Activated CD4-positive, alpha-beta T cell treated with anti-CD3 and anti-CD28 coated beads for 48 hours (primary cell): ENCODE results near the gene MAD1L1.
"Not testable (repeated sequence)": the region's sequence is repeated elsewhere in the genome, so short reads cannot be mapped to it uniquely, and the experiment has no call there.

Experiments
- DNase-seq: peaks from one replicate; pipeline ENCODE4 v3.0.0-alpha.2; 2020

MAD1L1 gene

DNA sequence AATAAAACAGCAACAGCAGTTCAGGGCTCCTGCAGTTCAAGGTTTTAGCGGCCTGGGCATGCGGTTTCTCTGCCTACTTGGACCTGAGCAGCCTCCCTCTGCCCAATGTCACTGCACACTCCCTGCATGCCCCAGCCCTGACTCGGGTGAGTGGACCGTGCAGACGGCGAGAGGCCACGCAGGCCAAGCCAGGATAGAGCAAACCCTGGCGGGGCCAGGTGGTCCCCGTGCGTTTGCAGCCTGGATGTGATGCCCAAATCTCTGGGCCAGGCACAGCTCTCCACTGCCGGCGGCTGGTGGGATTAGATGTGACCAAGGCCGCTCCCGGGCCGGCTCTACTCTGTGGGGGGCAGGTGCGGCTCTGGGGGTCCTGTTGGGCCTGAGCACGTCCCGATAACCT is 392.0 kb downstream of the MAD1L1 start:
- not testable (repeated sequence) for DNase-seq

DNA sequence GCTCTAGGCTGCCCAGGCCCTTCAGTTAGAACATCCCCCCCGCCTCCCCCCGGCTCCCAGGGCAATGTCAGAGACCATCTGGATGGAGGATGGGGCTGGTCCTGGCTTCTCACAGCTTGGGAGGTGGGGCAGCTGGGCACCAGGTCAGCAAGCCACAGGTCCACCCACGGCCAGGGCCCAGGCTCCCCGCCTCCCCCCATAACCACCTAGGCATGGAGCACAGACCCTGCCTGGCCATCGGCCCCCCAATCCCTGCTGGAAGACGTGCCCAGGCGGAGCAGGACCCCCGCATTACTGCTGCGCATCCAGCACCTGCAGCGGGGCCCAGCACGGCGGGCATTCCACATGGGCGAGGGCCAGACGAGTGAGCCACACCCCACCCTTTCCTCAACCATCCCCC is 393.0 kb downstream of the MAD1L1 start:
- DNase-seq = no peak

DNA sequence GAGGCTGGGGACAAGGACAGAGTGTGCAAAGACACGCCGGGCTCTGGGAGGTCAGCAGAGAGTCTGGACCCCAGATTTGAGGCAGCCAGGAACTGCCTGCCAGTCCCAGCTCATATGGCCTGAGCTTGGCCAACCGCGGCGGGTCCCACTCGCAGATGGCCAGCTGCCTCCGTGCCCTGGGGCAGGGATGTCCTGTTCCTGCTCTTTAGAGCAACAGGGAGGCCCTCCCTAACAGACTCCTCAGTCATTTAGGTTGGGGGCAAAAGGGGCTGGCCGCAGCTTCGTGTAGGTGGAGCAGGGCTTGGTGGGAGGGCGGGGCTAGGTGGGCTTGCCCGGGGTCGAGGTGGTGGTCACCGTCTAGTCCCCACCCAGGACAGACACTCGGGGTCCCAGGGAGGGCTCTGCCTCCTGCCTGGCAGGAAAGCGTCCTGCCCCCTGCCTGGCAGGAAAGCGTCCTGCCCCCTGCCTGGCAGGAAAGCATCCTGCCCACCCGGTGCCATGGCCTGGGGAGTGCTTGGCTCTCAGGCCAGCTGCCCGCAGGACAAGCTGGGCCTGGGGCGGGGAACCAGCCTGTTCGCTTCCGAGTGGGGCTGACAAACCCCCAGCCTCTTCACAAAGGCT is 393.7 kb downstream of the MAD1L1 start:
- not testable (repeated sequence) for DNase-seq

DNA sequence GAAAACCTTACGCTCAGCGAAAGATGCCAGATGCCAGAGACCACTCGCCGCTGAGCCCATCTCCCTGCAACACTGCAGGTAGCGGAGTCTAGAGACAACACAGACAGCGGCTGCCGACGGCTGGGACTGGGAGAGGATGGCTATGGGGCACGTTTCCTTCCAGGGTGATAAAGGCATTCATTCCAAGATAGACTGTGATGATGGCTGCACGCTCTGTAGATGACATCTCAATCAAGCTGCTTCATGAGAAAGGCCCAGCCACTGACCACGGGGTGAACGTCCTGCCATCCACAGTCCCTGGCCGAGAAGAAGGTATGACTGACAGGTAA is 394.2 kb downstream of the MAD1L1 start:
- not testable (repeated sequence) for DNase-seq

DNA sequence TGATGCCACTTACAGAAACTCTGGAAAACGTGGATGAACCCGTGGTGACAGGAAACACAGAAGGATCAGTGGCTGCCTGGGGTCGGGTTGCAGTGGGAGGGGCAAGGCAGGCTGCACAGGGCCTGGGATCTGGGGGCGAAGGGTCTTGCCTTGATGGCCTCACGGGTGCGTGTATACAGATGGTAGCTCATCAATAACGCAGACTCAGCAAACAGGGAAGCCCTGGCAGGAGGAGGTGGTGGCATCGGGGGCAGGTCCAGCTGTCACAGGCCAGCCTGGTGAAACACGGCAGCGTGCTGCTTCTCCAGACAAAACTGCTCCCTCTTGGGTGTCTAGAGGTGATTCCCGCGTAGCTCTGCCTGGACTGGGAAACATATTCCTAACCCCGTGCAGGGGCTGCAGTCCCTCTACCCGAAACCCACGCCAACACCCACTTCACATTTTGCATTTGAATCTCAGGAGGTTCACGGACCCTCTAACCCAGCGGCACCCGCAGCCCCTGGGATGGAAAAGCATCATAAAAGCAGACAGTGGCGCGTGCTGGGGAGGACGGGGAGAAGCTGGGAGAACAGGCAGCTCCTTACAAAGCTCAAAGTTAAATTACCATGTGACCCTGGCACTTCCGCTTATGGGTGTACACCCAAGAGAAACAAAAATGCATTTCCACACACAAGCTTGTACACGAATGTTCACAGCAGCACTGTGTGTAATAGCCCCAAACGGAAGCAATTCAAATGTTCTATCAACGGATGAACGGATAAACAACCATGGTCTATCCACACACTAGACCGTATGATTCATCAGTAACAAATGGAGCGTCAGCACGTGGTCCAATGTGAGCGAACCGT is 394.8 kb downstream of the MAD1L1 start:
- not testable (repeated sequence) for DNase-seq

DNA sequence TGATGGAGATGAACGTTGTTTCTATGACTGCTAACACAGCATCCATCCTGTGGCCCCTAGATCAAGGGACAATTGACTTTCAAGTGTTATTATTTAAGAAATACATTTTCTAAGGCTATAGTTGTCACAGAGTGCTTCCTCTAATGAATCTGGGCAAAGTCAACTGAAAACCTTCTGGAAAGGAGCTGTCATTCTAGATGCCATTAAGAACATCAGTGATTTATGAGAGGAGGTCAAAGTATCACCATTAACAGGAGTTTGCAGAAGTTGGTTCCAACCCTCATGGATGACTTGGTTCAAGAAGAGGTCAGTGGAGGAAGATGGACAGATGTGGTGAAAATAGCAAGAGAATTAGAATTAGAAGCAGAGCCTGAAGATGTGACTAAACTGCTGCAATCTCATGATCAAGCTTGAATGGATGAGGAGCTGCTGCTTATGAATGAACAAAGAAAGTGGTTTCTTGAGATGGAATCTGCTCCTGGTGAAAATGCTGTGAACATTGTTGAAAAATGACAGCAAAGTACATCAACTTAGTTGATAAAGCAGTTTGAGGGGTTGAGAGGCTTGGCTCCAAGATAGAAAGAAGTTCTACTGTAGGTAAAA is 400.7 kb downstream of the MAD1L1 start:
- DNase-seq = not testable (repeated sequence)

DNA sequence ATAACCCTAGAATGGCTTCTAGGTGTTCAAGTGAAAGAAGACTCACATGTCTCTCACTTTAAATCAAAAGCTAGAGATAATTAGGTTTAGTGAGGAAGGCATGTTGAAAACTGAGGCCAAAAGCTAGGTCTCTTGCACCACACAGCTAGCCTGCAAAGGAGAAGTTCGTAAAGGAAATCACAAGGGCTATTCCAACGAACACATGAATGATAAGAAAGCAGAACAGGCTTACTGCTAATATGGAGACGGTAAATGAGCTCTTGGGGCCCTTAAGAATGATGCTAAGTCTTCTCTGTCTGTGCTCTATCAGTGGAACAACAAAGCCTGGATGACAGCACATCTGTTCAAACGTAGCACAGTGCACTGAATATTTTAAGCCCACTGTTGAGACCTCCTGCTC is 401.3 kb downstream of the MAD1L1 start:
- DNase-seq = not testable (repeated sequence)

DNA sequence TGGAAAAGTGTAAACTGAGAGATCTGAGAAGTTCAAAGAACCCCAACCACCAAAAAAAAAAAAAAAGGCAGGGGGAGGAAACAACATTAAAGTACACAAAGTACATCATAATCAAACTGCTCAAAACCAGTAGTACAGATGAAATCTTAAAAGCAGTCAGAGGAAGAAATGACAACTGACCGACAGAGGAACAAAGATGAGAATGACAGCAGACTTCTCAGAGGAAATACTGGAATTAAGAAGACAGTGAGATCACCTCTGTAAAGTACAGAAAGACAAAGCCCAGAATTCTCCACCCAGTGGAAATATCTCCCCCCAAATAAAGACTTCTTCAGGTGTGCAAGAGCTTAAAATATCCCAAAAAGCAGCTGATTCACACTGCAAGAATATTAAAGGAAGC is 403.1 kb downstream of the MAD1L1 start:
- not testable (repeated sequence) for DNase-seq

DNA sequence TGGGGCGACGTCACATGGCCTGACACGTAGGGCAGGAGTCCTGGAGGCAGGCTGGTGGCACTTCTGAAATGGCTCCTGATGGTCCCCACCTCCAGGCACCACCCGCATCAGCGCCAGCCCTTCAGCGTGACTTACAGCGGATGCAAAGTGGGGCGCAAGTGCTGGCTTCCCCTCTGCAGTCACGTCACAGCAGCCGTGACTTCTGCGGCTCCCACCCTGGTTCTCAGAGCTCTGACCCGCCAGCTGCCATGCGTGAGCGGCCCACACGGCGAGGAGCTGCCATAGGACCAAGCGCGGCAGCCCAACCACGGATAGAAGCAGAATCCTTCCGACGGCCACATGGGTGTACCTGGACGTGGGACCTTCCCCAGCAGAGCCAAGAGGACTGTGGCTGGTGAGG is 403.6 kb downstream of the MAD1L1 start:
- no peak for DNase-seq

DNA sequence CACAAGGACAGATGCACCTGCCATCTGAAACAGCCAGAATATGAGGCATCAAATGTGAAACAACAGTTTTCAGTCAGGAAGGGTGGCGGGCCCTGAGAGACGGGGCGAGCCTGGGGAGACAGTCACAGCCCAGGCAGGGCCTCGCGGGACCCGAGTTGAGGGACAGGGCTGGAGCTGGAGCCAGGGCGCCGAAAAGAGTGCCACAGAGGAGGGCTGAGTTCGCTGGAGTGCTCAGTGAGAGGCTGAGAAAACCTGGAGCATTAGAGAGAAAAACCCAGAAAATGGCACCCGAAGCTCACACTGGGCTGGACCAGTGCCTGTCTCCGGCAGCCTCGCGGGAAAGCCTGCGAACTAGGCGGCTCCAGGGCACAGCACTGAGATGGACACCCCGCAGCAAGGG is 404.6 kb downstream of the MAD1L1 start:
- DNase-seq = not testable (repeated sequence)

DNA sequence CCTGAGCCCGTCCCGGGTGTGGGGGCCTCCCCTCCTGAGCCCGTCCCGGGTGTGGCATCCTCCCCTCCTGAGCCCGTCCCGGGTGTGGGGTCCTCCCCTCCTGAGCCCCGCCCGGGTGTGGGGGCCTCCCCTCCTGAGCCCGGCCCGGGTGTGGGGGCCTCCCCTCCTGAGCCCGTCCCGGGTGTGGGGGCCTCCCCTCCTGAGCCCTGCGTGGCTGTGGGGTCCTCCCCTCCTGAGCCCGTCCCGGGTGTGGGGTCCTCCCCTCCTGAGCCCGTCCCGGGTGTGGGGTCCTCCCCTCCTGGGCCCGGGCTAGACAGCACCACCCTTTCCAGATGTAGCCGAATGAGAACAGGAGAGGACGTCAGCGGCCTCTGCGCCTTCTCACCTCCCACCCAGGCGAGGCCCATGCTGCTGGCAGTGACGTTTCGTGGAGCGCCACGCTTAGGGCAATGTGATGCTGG is 405.2 kb downstream of the MAD1L1 start:
- DNase-seq = not testable (repeated sequence)

DNA sequence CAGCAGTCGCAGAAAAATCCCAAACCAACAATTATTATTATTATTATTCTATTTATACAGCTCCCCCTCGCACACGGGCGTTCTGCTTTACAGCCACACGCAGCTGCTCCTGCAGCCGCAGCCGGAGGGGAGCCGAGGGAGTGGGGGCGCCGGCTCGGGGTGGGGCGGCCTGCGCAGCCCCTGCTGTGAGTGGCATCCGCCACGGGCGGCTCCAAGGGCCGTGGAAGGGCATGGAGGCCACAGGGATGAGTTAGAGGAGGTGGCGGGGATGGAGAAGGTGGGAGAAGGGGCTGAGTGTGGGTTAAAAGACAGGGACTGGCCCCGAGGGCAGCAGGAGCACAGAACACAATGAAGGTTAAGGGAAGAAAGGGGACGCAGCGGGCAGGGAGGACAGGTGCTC is 405.8 kb downstream of the MAD1L1 start:
- DNase-seq = not testable (repeated sequence)

DNA sequence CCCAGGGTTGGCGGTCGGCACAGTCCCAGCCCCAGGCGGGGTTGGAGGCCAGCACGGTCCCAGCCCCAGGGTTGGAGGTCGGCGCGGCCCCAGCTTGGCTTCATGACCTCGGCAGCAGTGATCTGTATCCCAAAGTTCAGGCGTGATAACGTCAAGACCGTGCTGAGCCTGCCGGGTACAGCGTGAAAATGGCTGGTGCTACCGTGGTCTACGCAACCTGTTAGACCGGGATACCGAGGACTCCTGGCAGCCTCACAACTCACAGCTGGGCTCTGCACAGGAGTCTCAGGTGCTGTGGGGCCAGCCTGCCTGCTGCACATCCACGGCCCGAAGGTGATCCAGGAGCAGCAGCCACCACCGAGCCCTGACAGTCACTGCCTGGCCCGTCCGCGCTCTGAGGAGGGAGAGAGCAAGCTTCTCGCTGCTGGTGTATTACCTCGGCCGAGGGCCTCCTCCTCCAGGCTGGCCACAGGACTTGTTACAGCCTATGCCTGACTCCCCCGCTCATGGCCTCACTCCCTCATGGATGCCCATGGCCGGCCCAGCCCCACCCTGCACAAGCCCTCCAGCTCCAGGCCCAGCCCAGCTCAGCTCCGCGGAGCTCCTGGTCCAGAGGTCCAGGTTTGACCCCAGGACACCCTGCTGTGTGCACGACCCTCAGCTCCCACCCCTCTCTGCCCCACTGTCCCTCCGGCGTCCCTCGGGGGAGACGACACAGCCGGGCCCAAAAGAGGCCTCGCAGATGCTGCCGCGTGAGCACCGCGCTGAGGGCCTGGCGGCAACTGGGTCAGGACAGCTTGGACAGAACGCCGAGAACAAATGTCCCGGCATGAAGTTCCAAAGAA is 406.6 kb downstream of the MAD1L1 start:
- no peak for DNase-seq

DNA sequence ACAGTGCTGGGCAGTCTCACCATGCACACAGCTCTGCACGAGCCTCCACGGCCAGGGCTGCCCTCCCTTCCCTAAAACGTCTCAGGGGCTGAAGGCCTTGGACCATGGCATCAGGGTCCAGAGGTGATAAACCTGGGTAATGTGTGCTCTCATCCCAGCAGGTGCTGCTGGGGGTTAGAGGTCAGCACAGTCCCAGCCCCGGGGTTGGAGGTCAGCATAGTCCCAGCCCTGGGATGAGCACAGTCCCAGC is 407.2 kb downstream of the MAD1L1 start:
- not testable (repeated sequence) for DNase-seq

DNA sequence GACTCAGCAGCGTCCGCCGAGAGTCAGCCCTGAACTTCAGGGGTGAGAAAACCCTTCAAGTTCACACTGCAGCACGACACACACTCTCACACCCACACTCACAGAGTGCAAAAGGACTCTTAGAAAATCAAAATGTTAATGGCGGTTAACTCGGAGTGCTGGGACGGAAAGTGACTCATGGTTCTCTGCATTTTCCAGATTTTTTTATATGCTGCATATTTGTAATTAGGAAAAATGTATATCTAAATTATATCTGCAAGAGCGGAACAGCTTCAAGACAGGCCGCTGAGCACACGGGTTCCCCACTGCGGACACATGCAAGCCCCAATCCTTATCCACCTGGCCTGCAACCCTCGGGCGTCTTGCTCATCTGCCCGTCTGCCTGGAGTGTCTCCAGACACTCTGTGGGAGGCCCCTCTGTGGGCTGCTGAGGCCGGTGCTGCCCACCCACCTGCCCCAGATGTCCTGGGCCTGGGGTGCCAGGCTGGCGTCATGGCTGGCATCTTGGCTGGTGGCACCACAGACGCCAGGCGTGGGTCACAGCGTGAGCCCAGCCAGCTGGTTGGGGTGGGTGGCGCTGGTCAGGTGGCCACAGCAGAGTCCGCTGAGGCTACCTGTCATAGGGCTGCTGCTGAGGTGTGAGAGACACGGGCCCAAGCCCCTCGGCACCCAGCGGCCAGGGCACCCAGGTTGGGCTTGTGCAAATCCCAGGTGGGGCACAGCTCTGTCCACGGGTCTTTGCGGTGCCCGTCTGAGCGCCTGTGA is 407.7 kb downstream of the MAD1L1 start:
- DNase-seq = not testable (repeated sequence)

DNA sequence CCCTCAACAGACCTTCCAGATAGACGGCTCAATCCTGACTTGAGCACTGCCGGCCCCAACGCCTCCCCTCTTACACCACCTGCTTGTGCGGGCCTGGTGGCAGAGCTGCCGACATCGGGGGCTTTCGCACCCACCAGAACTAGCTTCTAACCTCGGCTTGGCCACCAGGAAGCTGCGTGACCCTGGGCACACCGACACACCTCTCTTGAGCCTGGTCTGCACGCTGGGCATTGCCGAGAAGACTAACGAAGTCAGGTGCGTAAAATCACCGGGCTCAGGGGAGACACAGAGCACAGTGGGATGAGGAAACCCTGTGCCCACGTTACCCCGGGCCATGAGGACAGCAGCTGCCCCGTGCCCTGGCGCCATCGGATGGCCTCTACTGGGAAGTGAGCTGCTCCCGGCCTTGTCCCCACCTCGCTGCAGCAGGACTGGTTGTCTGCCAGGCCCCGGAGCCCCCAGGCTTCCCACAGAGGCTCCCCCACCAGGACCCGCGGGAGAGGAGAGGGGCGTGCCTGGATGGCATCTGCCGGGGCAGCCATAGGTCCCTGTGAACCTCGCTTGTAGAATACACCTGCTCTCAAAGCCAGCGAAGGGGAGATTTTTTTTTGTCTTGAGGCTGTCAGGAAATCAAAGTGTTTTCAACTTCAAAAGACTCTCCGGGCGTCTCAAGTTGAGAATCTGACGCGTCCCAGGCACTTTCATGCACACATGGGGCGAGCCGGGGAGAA is 408.4 kb downstream of the MAD1L1 start:
- peak; percentile 69 for DNase-seq

DNA sequence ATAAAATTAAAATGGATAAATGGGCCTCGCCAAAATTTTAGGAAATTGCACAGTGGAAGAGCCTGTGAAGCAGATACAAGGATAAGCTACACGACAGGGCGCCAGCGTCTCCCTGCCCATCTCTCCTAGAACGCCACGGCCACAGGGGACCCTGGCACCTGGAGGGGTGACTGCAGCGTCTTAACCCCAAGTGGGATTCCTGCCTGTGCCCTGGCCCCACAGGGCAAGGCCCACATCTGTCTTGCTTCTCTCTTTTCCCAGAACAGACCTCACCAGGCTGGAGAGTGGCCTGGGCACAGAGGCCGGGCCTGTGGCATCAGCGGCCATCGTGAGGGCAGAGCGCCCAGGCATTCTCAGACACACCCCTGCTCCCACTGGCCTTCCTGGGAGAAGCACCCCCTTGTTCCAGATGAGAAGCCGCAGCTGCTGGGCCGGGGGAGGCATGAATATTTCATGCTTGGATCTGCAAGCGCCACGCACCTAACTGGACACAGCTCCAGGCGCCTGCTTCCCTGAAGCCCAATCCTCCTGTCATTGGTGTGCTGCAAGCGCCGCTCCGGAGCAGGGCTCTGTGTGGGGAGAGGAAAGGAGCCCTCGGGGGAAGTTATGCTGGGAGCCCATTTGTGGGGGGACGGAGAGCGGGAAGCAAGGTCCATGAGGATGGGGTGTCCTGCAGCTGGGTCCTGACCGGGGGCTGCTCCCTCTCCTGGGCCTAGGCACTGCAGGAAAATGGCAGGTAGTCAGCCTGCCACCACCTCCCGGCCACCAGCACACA is 409.2 kb downstream of the MAD1L1 start:
- DNase-seq = no peak

DNA sequence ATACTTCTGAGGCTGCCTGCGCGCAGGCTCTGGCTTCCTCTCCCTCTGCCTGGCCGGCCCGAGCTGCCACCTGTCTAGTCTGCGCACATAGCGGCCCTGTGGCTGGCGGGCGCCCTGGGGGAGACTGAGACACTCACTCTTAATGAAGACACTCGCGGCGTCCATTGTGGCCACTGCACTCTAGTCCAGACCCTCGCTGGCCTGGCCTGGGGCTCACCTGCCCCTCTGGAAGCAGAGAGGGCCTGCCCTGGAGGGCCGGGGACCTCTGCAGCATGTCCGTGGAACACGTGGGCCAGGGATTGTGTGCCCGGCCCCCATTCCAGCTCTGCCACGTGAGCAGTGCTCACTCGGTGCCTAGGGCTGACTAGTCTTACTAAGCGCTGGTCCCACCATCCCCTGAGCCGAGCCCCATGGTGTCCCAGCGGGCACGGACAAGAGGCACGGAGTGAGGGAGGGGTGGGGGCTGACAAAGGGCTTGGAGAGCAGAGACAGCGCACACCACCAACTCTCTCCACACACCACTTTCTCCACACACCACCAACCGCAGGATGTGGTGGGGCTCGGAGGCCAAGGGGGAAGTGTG is 413.4 kb downstream of the MAD1L1 start:
- DNase-seq = peak; percentile 30

DNA sequence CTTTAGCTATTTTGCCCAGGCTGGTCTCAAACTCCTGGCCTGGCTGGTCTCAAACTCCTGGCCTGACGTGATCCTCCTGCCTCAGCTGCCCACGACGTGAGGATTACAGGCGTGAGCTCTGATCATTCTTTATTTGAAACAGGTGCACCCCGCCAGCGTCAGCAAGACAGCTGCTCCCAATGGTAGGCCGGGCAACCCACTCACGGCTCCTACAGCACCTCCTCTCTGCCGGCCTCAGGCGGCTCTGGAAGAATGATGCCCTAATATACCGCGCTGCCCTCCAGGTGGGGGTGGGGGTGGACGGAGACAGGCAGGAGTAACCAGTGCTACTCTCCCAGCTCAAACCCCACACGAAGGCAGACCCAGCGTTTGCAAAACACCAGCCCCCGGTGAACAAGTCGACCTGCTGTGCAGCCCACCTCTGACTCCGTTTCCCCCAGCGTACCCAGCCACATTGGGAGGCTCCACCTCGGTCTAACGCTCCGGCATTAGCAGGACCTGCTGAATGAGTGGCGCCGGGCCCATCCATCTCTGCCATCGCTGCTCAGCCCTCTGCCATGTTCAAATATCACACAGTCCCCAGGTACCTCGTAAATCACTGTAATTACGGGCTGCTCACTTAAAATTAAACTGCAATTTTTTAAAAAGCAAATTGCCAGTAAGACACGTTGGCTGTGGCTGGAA is 414.0 kb downstream of the MAD1L1 start:
- DNase-seq = no peak
